ENCODE measurements around the gene MOSMO.

- TF ChIP-seq CTCF (IDR thresholded peaks at IDR 0.05) (no peak), POLR2A (IDR thresholded peaks at IDR 0.05) (no peak)
Observed at GRCh38 chr16:22027633-22028032, 19.7 kb downstream of the MOSMO start.
